Stimulated activated CD4-positive, alpha-beta T cell treated with anti-CD3 and anti-CD28 coated beads, Interleukin-2, amount 100 ng/mL, for 4 hours (primary cell): ENCODE data around the gene ADAT3.
A peak's percentile ranks its signal among the peaks of the same experiment; 100 is the strongest.

Source experiments
- DNase-seq: peaks from one replicate; pipeline ENCODE4 v3.0.0-alpha.2; 2020; ENCODE audit warnings: low read depth

Gene ADAT3

GRCh38 chr19:1938071-1938470 lies 32.9 kb downstream of the ADAT3 start:
- no peak for DNase-seq

GRCh38 chr19:1941146-1942077 lies 36.2 kb downstream of the ADAT3 start, which contains the start of gene CSNK1G2:
Gene CSNK1G2, plus strand, starts transcription at chr19:1941172. Its CDS starts 28,601 bp downstream, at chr19:1969773.
- no peak for DNase-seq

- DNase-seq, result peak; percentile 46
These were observed 37.1 kb downstream of the ADAT3 start for GRCh38 chr19:1942078-1942933.

- no peak for DNase-seq
These were observed 37.8 kb downstream of the ADAT3 start for GRCh38 chr19:1942934-1943555.

- DNase-seq, result no peak
These were observed 38.5 kb downstream of the ADAT3 start for GRCh38 chr19:1943661-1944087.

- no peak for DNase-seq
These were observed 39.1 kb downstream of the ADAT3 start for GRCh38 chr19:1944088-1944915.

- no peak for DNase-seq
These were observed 39.8 kb downstream of the ADAT3 start for GRCh38 chr19:1944916-1945561.

GRCh38 chr19:1945899-1946298 lies 40.7 kb downstream of the ADAT3 start:
- no peak for DNase-seq

GRCh38 chr19:1947651-1948209 lies 42.5 kb downstream of the ADAT3 start:
- no peak for DNase-seq

- no peak for DNase-seq
These were observed 44.3 kb downstream of the ADAT3 start for GRCh38 chr19:1949304-1950101.

- no peak for DNase-seq
These were observed 45.4 kb downstream of the ADAT3 start for GRCh38 chr19:1950640-1951039.

GRCh38 chr19:1952635-1953034 lies 47.4 kb downstream of the ADAT3 start:
- no peak for DNase-seq

- no peak for DNase-seq
These were observed 47.8 kb downstream of the ADAT3 start for GRCh38 chr19:1953037-1953436.

GRCh38 chr19:1953441-1954094 lies 48.4 kb downstream of the ADAT3 start:
- DNase-seq, result no peak

GRCh38 chr19:1954532-1954933 lies 49.3 kb downstream of the ADAT3 start:
- no peak for DNase-seq

GRCh38 chr19:1955171-1956121 lies 50.2 kb downstream of the ADAT3 start:
- DNase-seq, result no peak

GRCh38 chr19:1956122-1956494 lies 50.9 kb downstream of the ADAT3 start:
- DNase-seq, result no peak

- no peak for DNase-seq
These were observed 51.8 kb downstream of the ADAT3 start for GRCh38 chr19:1956868-1957492.
